ENCODE data around the gene KNCN. TPM values are rescaled to one million over a fixed set of nuclear protein-coding genes. Genes with fewer than 3 reads are reported as not detected.

Gene KNCN
- total and polyA plus RNA-seq, 2 donors (not counting 1 experiment from before 2014, with no cell fraction given) = not detected

- Histone ChIP-seq H2AFZ (ENCODE audit: insufficient read depth, low read depth, low read length, poor library complexity, severe bottlenecking) (no peak overlapping the region), H3K27ac (ENCODE audit: low read length in 2 of 2) (no peak overlapping the region), H3K4me1 (ENCODE audit: control insufficient read depth in 2 of 2, insufficient read depth in 2 of 2, low read length in 2 of 2) (peaks cover 0 to 6% of the 10 kb centered on the region in 2 donors), H3K4me3 (ENCODE audit: control extremely low read depth in 1 of 5, extremely low read depth in 1 of 5, insufficient read depth in 1 of 5, low read depth in 2 of 5, low read length in 4 of 5) (no peak overlapping the region), H3K27me3 (replicated peaks in 1 of 4; ENCODE audit: control extremely low read depth in 1 of 4, control insufficient read depth in 3 of 4, insufficient read depth in 4 of 4, low read length in 3 of 4) (peaks cover 0 to 51% (median 17%) of the 10 kb centered on the region in 4 experiments), H3K4me2 (replicated peaks; ENCODE audit: low read depth, low read length, poor library complexity, severe bottlenecking) (no peak overlapping the region), H3K79me2 (ENCODE audit: control insufficient read depth, insufficient read depth, low read length) (no peaks in the 10 kb centered on the region), H4K20me1 (ENCODE audit: control insufficient read depth, insufficient read depth, low read length, poor library complexity, severe bottlenecking) (no peaks in the 10 kb centered on the region), H3K9ac (ENCODE audit: low read length) (no peak overlapping the region), H3K36me3 (replicated peaks in 1 of 2; ENCODE audit: control extremely low read depth in 1 of 2, control insufficient read depth in 1 of 2, extremely low read depth in 1 of 2, insufficient read depth in 2 of 2, low read length in 1 of 2) (no peaks in the 10 kb centered on the region), H3K9me3 (ENCODE audit: control extremely low read depth in 1 of 3, control insufficient read depth in 2 of 3, insufficient read depth in 1 of 3, low read length in 2 of 3) (no peaks in the 10 kb centered on the region)
- Mint-ChIP-seq H3K4me1 (peaks cover 3% of the 10 kb centered on the region), H3K9me3 (ENCODE audit: insufficient read depth) (no peaks in the 10 kb centered on the region), H3K27ac (no peak overlapping the region), H3K4me3 (no peak overlapping the region), H3K27me3 (peaks cover 63% of the 10 kb centered on the region)
- ChIA-PET POLR2A (no interaction called here), CTCF (interaction anchor here (1.2 to 8.2 kb wide), 3 partner anchors 53 to 195 kb away, joined by 4 to 122 read pairs (median 24); no protein-coding TSS in a partner anchor)
- WGBS (ENCODE audit: insufficient coverage) = 74% methylated on average over 3 of the region's 6 CpGs
- ATAC-seq (ENCODE audit: low read depth) (no peak), DNase-seq (no peak)
- intact Hi-C loops (cut with micrococcal nuclease) = no loop called here
- TF ChIP-seq EZH2 (IDR thresholded peaks at IDR 0.05; ENCODE audit: borderline replicate concordance, insufficient read depth, low read depth, low read length, poor library complexity, severe bottlenecking) = no peak
These were observed 20.5 kb downstream of the KNCN start for GRCh38 chr1:46530791-46531409.

- Histone ChIP-seq H3K27me3 (replicated peaks in 1 of 4; ENCODE audit: control extremely low read depth in 1 of 4, control insufficient read depth in 3 of 4, insufficient read depth in 4 of 4, low read length in 3 of 4) (peaks cover 0 to 53% (median 17%) of the 10 kb centered on the region in 4 experiments), H3K9me3 (ENCODE audit: control extremely low read depth in 1 of 3, control insufficient read depth in 2 of 3, insufficient read depth in 1 of 3, low read length in 2 of 3) (no peaks in the 10 kb centered on the region), H2AFZ (ENCODE audit: insufficient read depth, low read depth, low read length, poor library complexity, severe bottlenecking) (no peak overlapping the region), H4K20me1 (ENCODE audit: control insufficient read depth, insufficient read depth, low read length, poor library complexity, severe bottlenecking) (no peaks in the 10 kb centered on the region), H3K9ac (ENCODE audit: low read length) (no peak overlapping the region), H3K27ac (ENCODE audit: low read length in 2 of 2) (no peak overlapping the region), H3K4me3 (ENCODE audit: control extremely low read depth in 1 of 5, extremely low read depth in 1 of 5, insufficient read depth in 1 of 5, low read depth in 2 of 5, low read length in 4 of 5) (no peak overlapping the region), H3K4me1 (ENCODE audit: control insufficient read depth in 2 of 2, insufficient read depth in 2 of 2, low read length in 2 of 2) (peaks cover 0 to 6% of the 10 kb centered on the region in 2 donors), H3K36me3 (replicated peaks in 1 of 2; ENCODE audit: control extremely low read depth in 1 of 2, control insufficient read depth in 1 of 2, extremely low read depth in 1 of 2, insufficient read depth in 2 of 2, low read length in 1 of 2) (no peaks in the 10 kb centered on the region), H3K4me2 (replicated peaks; ENCODE audit: low read depth, low read length, poor library complexity, severe bottlenecking) (no peak overlapping the region), H3K79me2 (ENCODE audit: control insufficient read depth, insufficient read depth, low read length) (no peaks in the 10 kb centered on the region)
- whole genome bisulfite sequencing (ENCODE audit: insufficient coverage) = no CpG with 5 or more reads among the region's 3 CpGs
- no peak for TF ChIP-seq EZH2 (IDR thresholded peaks at IDR 0.05; ENCODE audit: borderline replicate concordance, insufficient read depth, low read depth, low read length, poor library complexity, severe bottlenecking)
- TF ChIP-seq CTCF (IDR thresholded peaks at IDR 0.05) = no peak
- Mint-ChIP-seq H3K27me3 (peaks cover 66% of the 10 kb centered on the region), H3K4me3 (no peak overlapping the region), H3K9me3 (ENCODE audit: insufficient read depth) (no peaks in the 10 kb centered on the region), H3K27ac (no peak overlapping the region), H3K4me1 (peaks cover 3% of the 10 kb centered on the region)
- CTCF ChIA-PET = interaction anchor here (1.1 to 8.2 kb wide), 5 partner anchors 52 to 195 kb away, joined by 3 to 122 read pairs (median 4); no protein-coding TSS in a partner anchor
- DNase-seq (no peak), ATAC-seq (ENCODE audit: low read depth) (no peak)
- POLR2A ChIA-PET = no interaction called here
- intact Hi-C loops (cut with micrococcal nuclease) = no loop called here
These were observed 21.1 kb downstream of the KNCN start for GRCh38 chr1:46530311-46530710.
